Measurements from ENCODE around the gene ANKRD63.

Gene ANKRD63

DNA sequence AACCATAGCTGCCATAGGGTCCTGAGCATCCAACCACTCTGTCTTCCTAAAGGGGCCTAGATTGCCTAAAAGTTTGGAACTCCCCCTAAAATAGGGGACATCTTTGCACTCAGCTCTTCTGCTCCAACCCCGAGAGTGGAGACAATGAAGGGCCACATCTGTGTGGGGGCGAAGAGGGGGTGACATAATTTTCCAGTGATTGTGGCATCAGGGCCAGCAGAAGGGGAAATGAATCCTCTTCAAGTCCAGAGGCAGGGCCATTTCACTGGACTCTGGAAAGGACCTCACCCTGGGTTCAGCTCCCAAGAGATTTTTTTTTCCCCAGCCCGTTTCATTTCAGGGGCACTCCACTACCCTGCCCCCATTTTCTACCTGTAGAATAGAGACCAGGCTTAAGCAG, 4.6 kb upstream of the ANKRD63 start:
- Histone ChIP-seq H3K9me3 (ENCODE audit: insufficient read depth, low read length) (no peaks in the 10 kb centered on the region), H3K36me3 (ENCODE audit: insufficient read depth, insufficient read length, low read length) (peaks cover 5% of the 10 kb centered on the region), H3K27me3 (ENCODE audit: insufficient read depth, insufficient read length) (peaks cover 31% of the 10 kb centered on the region), H3K9ac (ENCODE audit: insufficient read length, low read depth) (no peak overlapping the region), H3K4me3 (ENCODE audit: insufficient read length, low read depth) (no peak overlapping the region), H3K4me1 (ENCODE audit: insufficient read depth, insufficient read length) (peaks cover 19% of the 10 kb centered on the region)
- no peak for DNase-seq (ENCODE audit: low read depth, low spot score)
- TF ChIP-seq YY1 (IDR thresholded peaks at IDR 0.05; ENCODE audit: insufficient read depth, insufficient read length) (no peak), ZNF274 (IDR thresholded peaks at IDR 0.05; ENCODE audit: low read depth, low read length) (no peak), SUZ12 (IDR thresholded peaks at IDR 0.05; ENCODE audit: extremely low read depth, insufficient read depth, insufficient read length) (no peak)

DNA sequence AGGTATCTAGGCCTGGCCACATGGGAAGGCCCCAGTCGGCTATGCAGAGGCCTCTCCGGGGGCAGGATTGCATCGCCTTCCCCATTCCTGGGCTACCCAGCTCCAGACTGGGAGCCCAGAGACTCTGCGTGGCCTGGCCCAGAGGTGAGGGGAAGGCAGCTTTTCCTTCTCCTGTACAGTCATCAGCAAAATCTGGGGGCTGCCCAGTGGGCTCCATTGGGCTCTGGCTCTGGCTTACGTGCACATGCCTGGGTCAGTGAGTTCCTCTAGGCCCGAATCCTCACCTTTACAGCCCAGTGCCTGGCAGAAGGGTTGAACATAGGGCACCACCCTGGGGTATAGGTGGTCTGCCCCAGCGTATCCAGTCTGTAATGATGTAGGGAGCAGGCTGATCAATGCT, 3.9 kb upstream of the ANKRD63 start:
- Histone ChIP-seq H3K9me3 (ENCODE audit: insufficient read depth, low read length) (no peaks in the 10 kb centered on the region), H3K4me3 (ENCODE audit: insufficient read length, low read depth) (no peak overlapping the region), H3K27me3 (ENCODE audit: insufficient read depth, insufficient read length) (peaks cover 29% of the 10 kb centered on the region), H3K4me1 (ENCODE audit: insufficient read depth, insufficient read length) (peaks cover 17% of the 10 kb centered on the region), H3K36me3 (ENCODE audit: insufficient read depth, insufficient read length, low read length) (peaks cover 5% of the 10 kb centered on the region), H3K9ac (ENCODE audit: insufficient read length, low read depth) (no peak overlapping the region)
- TF ChIP-seq SUZ12 (IDR thresholded peaks at IDR 0.05; ENCODE audit: extremely low read depth, insufficient read depth, insufficient read length) (no peak), YY1 (IDR thresholded peaks at IDR 0.05; ENCODE audit: insufficient read depth, insufficient read length) (no peak), ZNF274 (IDR thresholded peaks at IDR 0.05; ENCODE audit: low read depth, low read length) (no peak)
- no peak for DNase-seq (ENCODE audit: low read depth, low spot score)

DNA sequence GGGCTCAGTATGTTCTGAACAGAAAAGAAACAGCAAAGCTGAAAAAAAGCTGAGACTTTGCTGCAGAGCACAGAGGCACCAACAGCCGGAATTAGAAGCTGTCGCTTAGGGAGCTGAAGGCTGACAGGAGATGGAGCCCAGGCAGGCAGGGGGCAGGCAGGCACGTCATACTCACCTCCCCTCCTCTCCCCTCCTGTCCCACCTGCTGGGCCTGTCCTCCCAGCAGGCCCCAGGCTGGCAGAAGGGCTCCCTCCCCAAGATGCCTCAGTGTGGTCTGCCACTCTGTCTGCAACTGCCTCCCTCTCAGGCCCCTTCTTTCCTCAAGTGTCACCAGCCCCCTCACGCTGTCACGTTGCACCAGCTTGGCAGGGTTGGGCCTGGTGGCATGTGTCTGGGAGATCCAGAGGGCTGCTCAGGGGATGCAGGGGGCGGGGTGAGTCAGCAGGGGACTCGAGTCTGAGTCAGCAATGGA, 3.2 kb upstream of the ANKRD63 start:
- Histone ChIP-seq H3K4me3 (ENCODE audit: insufficient read length, low read depth) (no peak overlapping the region), H3K27me3 (ENCODE audit: insufficient read depth, insufficient read length) (peaks cover 31% of the 10 kb centered on the region), H3K36me3 (ENCODE audit: insufficient read depth, insufficient read length, low read length) (peaks cover 5% of the 10 kb centered on the region), H3K4me1 (ENCODE audit: insufficient read depth, insufficient read length) (peaks cover 17% of the 10 kb centered on the region), H3K9ac (ENCODE audit: insufficient read length, low read depth) (peak overlapping the region; percentile 33), H3K9me3 (ENCODE audit: insufficient read depth, low read length) (no peaks in the 10 kb centered on the region)
- no peak for DNase-seq (ENCODE audit: low read depth, low spot score)
- TF ChIP-seq ZNF274 (IDR thresholded peaks at IDR 0.05; ENCODE audit: low read depth, low read length): no peak
- no peak for TF ChIP-seq YY1 (IDR thresholded peaks at IDR 0.05; ENCODE audit: insufficient read depth, insufficient read length)
- no peak for TF ChIP-seq SUZ12 (IDR thresholded peaks at IDR 0.05; ENCODE audit: extremely low read depth, insufficient read depth, insufficient read length)

DNA sequence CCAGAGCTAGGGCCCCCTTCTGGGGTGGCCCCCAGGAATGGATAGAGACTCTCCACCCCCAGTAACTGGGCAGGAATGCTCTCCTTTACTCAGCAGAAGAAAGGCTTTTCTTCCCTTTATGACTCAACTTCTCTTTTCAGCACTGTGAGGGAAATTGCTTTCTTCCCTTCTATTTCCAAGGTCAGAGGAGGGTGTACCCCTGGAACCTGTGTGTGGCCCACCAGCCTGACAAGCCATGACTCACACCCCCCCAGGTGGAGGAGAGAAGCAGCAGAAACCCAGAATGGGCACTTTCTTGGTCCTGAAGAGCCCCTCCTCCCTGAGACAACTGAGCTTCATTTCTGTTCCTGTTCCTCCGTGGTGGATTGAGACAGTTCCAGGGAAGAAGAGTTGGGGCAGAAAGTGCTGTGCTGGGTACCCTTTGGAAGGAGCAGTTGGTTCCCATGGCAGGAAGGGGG, 2.7 kb upstream of the ANKRD63 start:
- no peak for DNase-seq (ENCODE audit: low read depth, low spot score)
- Histone ChIP-seq H3K27me3 (ENCODE audit: insufficient read depth, insufficient read length) (peaks cover 36% of the 10 kb centered on the region), H3K4me3 (ENCODE audit: insufficient read length, low read depth) (no peak overlapping the region), H3K9ac (ENCODE audit: insufficient read length, low read depth) (peak overlapping the region; percentile 33), H3K36me3 (ENCODE audit: insufficient read depth, insufficient read length, low read length) (peaks cover 5% of the 10 kb centered on the region), H3K9me3 (ENCODE audit: insufficient read depth, low read length) (no peaks in the 10 kb centered on the region), H3K4me1 (ENCODE audit: insufficient read depth, insufficient read length) (peaks cover 17% of the 10 kb centered on the region)
- TF ChIP-seq YY1 (IDR thresholded peaks at IDR 0.05; ENCODE audit: insufficient read depth, insufficient read length): no peak
- no peak for TF ChIP-seq SUZ12 (IDR thresholded peaks at IDR 0.05; ENCODE audit: extremely low read depth, insufficient read depth, insufficient read length)
- no peak for TF ChIP-seq ZNF274 (IDR thresholded peaks at IDR 0.05; ENCODE audit: low read depth, low read length)

DNA sequence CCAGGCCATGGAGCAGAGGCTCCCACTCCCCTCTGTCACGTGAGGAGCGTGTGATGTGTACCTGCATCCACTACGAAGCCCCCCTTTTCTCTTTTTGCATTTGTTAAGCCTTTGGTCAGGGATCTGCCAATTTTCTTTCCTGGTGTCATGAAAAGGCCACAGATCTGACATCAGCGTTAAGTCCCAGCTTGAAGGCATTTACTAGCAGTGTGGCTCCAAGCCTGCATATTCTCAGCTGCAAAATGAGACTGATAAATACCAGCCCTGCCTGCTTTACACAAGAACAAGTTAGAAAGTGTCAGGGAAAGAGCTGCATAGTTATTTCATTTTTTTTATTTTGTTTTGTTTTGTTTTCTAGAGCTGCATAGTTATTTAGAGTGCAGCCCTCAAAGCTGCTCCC, 2.3 kb upstream of the ANKRD63 start:
- Histone ChIP-seq H3K4me1 (ENCODE audit: insufficient read depth, insufficient read length) (peaks cover 17% of the 10 kb centered on the region), H3K9ac (ENCODE audit: insufficient read length, low read depth) (no peak overlapping the region), H3K36me3 (ENCODE audit: insufficient read depth, insufficient read length, low read length) (peaks cover 5% of the 10 kb centered on the region), H3K4me3 (ENCODE audit: insufficient read length, low read depth) (no peak overlapping the region), H3K9me3 (ENCODE audit: insufficient read depth, low read length) (no peaks in the 10 kb centered on the region), H3K27me3 (ENCODE audit: insufficient read depth, insufficient read length) (peaks cover 37% of the 10 kb centered on the region)
- no peak for DNase-seq (ENCODE audit: low read depth, low spot score)
- TF ChIP-seq ZNF274 (IDR thresholded peaks at IDR 0.05; ENCODE audit: low read depth, low read length): no peak
- no peak for TF ChIP-seq SUZ12 (IDR thresholded peaks at IDR 0.05; ENCODE audit: extremely low read depth, insufficient read depth, insufficient read length)
- TF ChIP-seq YY1 (IDR thresholded peaks at IDR 0.05; ENCODE audit: insufficient read depth, insufficient read length): no peak

DNA sequence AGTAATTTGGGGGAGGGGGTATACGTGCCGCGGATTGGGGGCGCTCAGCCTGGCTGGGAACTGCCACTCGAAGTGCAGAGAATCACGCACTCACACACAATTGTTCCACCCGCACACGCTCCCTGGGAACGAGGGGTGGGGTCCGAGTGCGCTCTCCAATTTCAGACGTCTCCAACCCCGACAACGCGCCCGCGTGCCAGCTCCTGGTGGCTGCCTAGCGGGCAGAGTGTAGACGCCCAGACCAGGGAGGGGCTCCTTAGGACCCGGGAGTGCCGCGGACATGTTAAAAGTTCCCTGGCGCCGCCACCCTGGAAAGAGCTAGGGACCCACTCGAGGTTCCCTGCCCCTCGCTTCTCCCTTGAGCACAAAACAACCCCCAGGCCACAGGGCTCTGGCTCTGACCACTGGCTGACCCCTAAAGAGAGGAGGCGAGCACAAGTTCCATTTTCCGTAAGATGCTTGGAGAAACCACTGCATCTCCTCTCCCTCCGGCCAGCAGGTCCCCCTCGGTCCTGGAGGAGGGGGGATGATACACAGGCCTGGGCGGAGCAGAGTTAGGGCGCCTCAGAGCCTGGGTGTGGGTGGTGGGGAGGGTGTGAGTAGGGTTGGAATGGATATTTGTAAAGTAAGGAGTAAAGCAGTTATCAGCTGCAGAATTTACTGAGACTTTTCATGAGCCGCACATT, 894 bp upstream of the ANKRD63 start:
- DNase-seq (ENCODE audit: low read depth, low spot score): no peak
- peaks cover 35% of the 10 kb centered on the region for H3K27me3 ChIP-seq (ENCODE audit: insufficient read depth, insufficient read length)
- H3K4me1 ChIP-seq (ENCODE audit: insufficient read depth, insufficient read length): peaks cover 19% of the 10 kb centered on the region
- H3K36me3 ChIP-seq (ENCODE audit: insufficient read depth, insufficient read length, low read length): peaks cover 5% of the 10 kb centered on the region
- H3K9ac ChIP-seq (ENCODE audit: insufficient read length, low read depth): peak overlapping the region; percentile 42
- TF ChIP-seq SUZ12 (IDR thresholded peaks at IDR 0.05; ENCODE audit: extremely low read depth, insufficient read depth, insufficient read length): no peak
- no peak for TF ChIP-seq ZNF274 (IDR thresholded peaks at IDR 0.05; ENCODE audit: low read depth, low read length)
- TF ChIP-seq YY1 (IDR thresholded peaks at IDR 0.05; ENCODE audit: insufficient read depth, insufficient read length): no peak
- no peaks in the 10 kb centered on the region for H3K9me3 ChIP-seq (ENCODE audit: insufficient read depth, low read length)
- peak overlapping the region; percentile 67 for H3K4me3 ChIP-seq (ENCODE audit: insufficient read length, low read depth)

DNA sequence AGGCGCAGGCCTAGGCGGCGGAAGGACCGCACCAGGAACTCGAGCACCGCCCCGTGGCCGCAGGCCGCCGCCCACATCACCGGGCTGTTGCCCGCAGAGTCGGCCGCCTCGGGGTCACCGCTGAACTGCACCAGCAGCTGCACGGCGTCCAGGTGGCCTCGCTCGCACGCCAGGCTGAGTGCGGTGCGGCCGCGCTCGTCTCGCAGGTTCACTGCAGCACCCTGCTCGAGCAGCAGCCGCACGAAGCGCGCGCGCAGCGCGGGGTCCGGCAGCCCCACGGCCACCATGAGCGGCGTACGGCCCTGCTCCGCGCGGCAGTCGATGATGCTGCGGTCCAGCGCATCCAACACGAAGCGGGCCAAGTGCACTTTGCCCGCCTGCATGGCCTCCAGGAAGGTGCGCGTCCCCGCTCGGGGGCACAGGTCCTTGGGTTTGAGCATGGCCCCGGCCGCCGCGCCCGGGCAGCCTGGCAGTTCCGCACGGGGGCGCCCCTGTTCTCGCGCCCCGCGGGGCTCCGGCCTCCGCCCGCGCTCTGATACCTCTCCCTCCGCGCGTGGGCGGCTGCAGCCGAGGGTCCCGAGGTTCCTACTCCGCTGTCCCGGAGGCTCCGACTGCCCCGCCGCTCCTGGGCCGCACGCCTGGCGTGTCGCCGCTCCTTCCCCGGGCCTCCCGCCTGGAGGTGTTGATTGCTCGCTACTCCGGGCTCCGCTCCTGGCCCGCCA, 556 bp downstream of the ANKRD63 start:
- H3K9me3 ChIP-seq (ENCODE audit: insufficient read depth, low read length): no peaks in the 10 kb centered on the region
- peaks cover 6% of the 10 kb centered on the region for H3K36me3 ChIP-seq (ENCODE audit: insufficient read depth, insufficient read length, low read length)
- H3K4me1 ChIP-seq (ENCODE audit: insufficient read depth, insufficient read length): peaks cover 19% of the 10 kb centered on the region
- H3K4me3 ChIP-seq (ENCODE audit: insufficient read length, low read depth): peak overlapping the region; percentile 67
- peaks cover 35% of the 10 kb centered on the region for H3K27me3 ChIP-seq (ENCODE audit: insufficient read depth, insufficient read length)
- no peak for DNase-seq (ENCODE audit: low read depth, low spot score)
- peak overlapping the region; percentile 83 for H3K9ac ChIP-seq (ENCODE audit: insufficient read length, low read depth)
- TF ChIP-seq ZNF274 (IDR thresholded peaks at IDR 0.05; ENCODE audit: low read depth, low read length) (no peak), SUZ12 (IDR thresholded peaks at IDR 0.05; ENCODE audit: extremely low read depth, insufficient read depth, insufficient read length) (no peak), YY1 (IDR thresholded peaks at IDR 0.05; ENCODE audit: insufficient read depth, insufficient read length) (no peak)

All from NT2/D1 (cell line).